Measurements from ENCODE around the gene HLCS. TPM values are rescaled to one million over a fixed set of nuclear protein-coding genes. Genes with fewer than 3 reads are reported as not detected.

HLCS gene
- total and polyA plus RNA-seq, 10 of the 15 experiments (the other 5 are each of a cell fraction or from before 2014, with no cell fraction given): 1.5 to 12.7 (median 9.6) TPM

DNA sequence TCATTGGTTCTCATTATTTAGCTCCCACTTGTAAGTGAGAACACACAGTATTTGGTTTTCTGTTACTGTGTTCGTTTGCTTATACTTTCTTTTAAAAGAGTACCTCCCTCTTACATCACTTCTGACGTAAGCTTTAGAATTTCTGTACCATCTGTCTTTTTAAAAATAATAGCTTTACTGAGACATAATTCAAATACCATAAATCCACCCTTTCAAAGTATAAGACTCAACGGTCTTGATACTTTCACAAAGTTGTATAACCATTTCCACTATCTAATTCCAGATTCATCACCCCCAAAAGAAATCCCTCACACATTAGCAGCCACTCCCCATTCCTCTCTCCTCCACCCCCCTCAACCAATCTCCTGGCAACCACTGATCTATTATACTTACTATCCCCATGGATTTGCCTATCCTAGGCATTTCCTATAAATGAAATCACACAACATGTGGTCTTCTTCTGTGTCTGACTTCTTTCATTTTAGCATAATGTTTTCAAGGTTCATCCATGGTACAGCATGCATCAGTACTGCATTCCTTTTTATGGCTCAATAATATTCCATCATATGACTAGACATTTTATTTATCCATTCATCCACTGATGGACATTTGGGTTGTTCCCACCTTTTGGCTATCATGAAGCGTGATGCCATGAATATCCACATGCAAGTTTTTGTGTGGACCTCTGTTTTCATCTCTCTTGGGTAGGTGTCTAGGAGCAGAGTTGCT is 104.7 kb downstream of the HLCS start (continued):
- TF ChIP-seq, protein P1, sequence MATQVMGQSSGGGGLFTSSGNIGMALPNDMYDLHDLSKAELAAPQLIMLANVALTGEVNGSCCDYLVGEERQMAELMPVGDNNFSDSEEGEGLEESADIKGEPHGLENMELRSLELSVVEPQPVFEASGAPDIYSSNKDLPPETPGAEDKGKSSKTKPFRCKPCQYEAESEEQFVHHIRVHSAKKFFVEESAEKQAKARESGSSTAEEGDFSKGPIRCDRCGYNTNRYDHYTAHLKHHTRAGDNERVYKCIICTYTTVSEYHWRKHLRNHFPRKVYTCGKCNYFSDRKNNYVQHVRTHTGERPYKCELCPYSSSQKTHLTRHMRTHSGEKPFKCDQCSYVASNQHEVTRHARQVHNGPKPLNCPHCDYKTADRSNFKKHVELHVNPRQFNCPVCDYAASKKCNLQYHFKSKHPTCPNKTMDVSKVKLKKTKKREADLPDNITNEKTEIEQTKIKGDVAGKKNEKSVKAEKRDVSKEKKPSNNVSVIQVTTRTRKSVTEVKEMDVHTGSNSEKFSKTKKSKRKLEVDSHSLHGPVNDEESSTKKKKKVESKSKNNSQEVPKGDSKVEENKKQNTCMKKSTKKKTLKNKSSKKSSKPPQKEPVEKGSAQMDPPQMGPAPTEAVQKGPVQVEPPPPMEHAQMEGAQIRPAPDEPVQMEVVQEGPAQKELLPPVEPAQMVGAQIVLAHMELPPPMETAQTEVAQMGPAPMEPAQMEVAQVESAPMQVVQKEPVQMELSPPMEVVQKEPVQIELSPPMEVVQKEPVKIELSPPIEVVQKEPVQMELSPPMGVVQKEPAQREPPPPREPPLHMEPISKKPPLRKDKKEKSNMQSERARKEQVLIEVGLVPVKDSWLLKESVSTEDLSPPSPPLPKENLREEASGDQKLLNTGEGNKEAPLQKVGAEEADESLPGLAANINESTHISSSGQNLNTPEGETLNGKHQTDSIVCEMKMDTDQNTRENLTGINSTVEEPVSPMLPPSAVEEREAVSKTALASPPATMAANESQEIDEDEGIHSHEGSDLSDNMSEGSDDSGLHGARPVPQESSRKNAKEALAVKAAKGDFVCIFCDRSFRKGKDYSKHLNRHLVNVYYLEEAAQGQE (IDR thresholded peaks at IDR 0.05; ENCODE audit: low read depth, low read length): no peak
- TF ChIP-seq, protein P2, sequence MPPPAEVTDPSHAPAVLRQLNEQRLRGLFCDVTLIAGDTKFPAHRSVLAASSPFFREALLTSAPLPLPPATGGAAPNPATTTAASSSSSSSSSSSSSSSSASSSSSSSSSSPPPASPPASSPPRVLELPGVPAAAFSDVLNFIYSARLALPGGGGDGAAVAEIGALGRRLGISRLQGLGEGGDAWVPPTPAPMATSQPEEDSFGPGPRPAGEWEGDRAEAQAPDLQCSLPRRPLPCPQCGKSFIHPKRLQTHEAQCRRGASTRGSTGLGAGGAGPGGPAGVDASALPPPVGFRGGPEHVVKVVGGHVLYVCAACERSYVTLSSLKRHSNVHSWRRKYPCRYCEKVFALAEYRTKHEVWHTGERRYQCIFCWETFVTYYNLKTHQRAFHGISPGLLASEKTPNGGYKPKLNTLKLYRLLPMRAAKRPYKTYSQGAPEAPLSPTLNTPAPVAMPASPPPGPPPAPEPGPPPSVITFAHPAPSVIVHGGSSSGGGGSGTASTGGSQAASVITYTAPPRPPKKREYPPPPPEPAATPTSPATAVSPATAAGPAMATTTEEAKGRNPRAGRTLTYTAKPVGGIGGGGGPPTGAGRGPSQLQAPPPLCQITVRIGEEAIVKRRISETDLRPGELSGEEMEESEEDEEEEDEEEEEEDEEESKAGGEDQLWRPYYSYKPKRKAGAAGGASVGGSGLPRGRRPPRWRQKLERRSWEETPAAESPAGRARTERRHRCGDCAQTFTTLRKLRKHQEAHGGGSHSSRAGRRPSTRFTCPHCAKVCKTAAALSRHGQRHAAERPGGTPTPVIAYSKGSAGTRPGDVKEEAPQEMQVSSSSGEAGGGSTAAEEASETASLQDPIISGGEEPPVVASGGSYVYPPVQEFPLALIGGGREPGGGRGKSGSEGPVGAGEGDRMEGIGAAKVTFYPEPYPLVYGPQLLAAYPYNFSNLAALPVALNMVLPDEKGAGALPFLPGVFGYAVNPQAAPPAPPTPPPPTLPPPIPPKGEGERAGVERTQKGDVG (CRISPR knock-in tag; IDR thresholded peaks at IDR 0.05): no peak
- TF ChIP-seq STAT1 (conservative IDR thresholded peaks at IDR 0.05) (no peak), HDAC2 (IDR thresholded peaks at IDR 0.05) (no peak)
- TF ChIP-seq, protein P3, sequence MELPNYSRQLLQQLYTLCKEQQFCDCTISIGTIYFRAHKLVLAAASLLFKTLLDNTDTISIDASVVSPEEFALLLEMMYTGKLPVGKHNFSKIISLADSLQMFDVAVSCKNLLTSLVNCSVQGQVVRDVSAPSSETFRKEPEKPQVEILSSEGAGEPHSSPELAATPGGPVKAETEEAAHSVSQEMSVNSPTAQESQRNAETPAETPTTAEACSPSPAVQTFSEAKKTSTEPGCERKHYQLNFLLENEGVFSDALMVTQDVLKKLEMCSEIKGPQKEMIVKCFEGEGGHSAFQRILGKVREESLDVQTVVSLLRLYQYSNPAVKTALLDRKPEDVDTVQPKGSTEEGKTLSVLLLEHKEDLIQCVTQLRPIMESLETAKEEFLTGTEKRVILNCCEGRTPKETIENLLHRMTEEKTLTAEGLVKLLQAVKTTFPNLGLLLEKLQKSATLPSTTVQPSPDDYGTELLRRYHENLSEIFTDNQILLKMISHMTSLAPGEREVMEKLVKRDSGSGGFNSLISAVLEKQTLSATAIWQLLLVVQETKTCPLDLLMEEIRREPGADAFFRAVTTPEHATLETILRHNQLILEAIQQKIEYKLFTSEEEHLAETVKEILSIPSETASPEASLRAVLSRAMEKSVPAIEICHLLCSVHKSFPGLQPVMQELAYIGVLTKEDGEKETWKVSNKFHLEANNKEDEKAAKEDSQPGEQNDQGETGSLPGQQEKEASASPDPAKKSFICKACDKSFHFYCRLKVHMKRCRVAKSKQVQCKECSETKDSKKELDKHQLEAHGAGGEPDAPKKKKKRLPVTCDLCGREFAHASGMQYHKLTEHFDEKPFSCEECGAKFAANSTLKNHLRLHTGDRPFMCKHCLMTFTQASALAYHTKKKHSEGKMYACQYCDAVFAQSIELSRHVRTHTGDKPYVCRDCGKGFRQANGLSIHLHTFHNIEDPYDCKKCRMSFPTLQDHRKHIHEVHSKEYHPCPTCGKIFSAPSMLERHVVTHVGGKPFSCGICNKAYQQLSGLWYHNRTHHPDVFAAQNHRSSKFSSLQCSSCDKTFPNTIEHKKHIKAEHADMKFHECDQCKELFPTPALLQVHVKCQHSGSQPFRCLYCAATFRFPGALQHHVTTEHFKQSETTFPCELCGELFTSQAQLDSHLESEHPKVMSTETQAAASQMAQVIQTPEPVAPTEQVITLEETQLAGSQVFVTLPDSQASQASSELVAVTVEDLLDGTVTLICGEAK (IDR thresholded peaks at IDR 0.05; ENCODE audit: borderline replicate concordance): no peak

Data from GM12878 (cell line).